Endothelial cell (in vitro differentiated cells): ENCODE measurements around the gene OR4D11. TPM values are rescaled to one million over a fixed set of nuclear protein-coding genes. Genes with fewer than 3 reads are reported as not detected.
"Not testable (repeated sequence)": the region's sequence is repeated elsewhere in the genome, so short reads cannot be mapped to it uniquely, and the experiment has no call there.

Experiments used
- DNase-seq: peaks from one replicate; pipeline ENCODE4 v3.0.0; 2021; ENCODE audit warnings: low spot score
- H3K27ac Mint-ChIP-seq: one replicate; pipeline ENCODE4 v1.8.0; 2021; ENCODE audit warnings: mixed read lengths, inconsistent platforms; ENCODE audit not compliant: unreplicated experiment
- H3K27me3 Mint-ChIP-seq: one replicate; pipeline ENCODE4 v1.8.0; 2021; ENCODE audit warnings: mild to moderate bottlenecking, moderate library complexity, mixed read lengths, inconsistent platforms; ENCODE audit not compliant: unreplicated experiment
- H3K36me3 Mint-ChIP-seq: one replicate; pipeline ENCODE4 v1.8.0; 2021; ENCODE audit warnings: mild to moderate bottlenecking, low read depth, mixed read lengths, inconsistent platforms; ENCODE audit not compliant: unreplicated experiment
- H3K4me1 Mint-ChIP-seq: one replicate; pipeline ENCODE4 v1.8.0; 2021; ENCODE audit warnings: mild to moderate bottlenecking, mixed read lengths, inconsistent platforms; ENCODE audit not compliant: unreplicated experiment
- H3K4me3 Mint-ChIP-seq: one replicate; pipeline ENCODE4 v1.8.0; 2021; ENCODE audit warnings: mild to moderate bottlenecking, mixed read lengths, inconsistent platforms; ENCODE audit not compliant: unreplicated experiment
- H3K9me3 Mint-ChIP-seq: one replicate; pipeline ENCODE4 v1.8.0; 2021; ENCODE audit warnings: mixed read lengths, inconsistent platforms; ENCODE audit not compliant: unreplicated experiment
- total RNA-seq: library from RNA; stranded (reverse); fragmentation: NEBNext Ultra II Directional; extraction: Animal tissue kit (Norgen Biotek cat#: 25700); gene quantifications from one replicate; pipeline ENCODE4 v1.2.1, GENCODE V29; 2021; ENCODE audit not compliant: unreplicated experiment
- TF ChIP-seq, protein P1 (sequence below): fragments of 200-600 bp; sonication (generic); IDR thresholded peaks from one replicate; pipeline ENCODE4 v1.5.0; 2021; ENCODE audit warnings: antibody characterized with exemption; ENCODE audit not compliant: unreplicated experiment

Gene OR4D11
- total RNA-seq, 1 donor from 2014 or later = not detected

DNA sequence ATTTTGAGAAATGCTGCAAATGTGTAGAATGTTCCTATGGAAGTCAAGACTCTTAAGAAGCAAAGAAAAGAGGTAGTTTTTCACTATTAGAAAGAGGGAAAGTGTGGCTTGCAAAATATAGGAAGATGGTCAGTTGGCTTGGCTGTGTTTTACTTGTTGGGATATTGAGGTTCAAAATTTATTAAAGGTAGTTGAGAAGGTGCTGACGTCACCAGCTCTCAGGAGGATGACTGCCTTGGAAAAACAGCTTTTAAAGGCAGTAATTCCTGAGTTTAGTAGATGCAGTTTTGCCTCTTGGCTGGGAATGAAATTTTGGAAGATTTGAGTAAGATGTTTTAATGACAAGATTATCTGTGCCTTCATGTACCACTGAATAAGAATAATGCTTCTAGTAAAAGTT is 8.3 kb downstream of the OR4D11 start:
- Mint-ChIP-seq H3K36me3 (no peaks in the 10 kb centered on the region), H3K9me3 (no peaks in the 10 kb centered on the region), H3K4me3 (no peak overlapping the region), H3K4me1 (peaks cover 30% of the 10 kb centered on the region), H3K27me3 (no peaks in the 10 kb centered on the region), H3K27ac (peak overlapping the region; percentile 72)
- DNase-seq = no peak
- TF ChIP-seq, protein P1, sequence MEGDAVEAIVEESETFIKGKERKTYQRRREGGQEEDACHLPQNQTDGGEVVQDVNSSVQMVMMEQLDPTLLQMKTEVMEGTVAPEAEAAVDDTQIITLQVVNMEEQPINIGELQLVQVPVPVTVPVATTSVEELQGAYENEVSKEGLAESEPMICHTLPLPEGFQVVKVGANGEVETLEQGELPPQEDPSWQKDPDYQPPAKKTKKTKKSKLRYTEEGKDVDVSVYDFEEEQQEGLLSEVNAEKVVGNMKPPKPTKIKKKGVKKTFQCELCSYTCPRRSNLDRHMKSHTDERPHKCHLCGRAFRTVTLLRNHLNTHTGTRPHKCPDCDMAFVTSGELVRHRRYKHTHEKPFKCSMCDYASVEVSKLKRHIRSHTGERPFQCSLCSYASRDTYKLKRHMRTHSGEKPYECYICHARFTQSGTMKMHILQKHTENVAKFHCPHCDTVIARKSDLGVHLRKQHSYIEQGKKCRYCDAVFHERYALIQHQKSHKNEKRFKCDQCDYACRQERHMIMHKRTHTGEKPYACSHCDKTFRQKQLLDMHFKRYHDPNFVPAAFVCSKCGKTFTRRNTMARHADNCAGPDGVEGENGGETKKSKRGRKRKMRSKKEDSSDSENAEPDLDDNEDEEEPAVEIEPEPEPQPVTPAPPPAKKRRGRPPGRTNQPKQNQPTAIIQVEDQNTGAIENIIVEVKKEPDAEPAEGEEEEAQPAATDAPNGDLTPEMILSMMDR = no peak

DNA sequence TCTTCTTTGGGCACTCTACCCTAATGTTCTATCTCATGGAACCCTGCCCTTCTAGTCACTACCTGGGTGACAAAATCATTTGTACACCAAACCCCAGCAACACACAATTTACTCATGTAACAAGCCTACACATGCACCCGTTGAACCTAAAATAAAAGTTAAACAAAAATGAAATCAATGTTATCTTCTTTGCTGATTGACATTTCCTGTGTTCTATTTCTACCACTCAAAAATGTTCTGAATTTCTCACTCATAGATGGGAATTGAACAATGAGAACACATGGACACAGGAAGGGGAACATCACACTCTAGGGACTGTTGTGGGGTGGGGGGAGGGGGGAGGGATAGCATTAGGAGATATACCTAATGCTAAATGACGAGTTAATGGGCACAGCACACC is 16.8 kb downstream of the OR4D11 start:
- not testable (repeated sequence) for H3K27me3 Mint-ChIP-seq, H3K36me3 Mint-ChIP-seq, H3K4me3 Mint-ChIP-seq, DNase-seq, H3K9me3 Mint-ChIP-seq
- peak overlapping the region; percentile 52 for H3K27ac Mint-ChIP-seq
- peaks cover 15% of the 10 kb centered on the region for H3K4me1 Mint-ChIP-seq

DNA sequence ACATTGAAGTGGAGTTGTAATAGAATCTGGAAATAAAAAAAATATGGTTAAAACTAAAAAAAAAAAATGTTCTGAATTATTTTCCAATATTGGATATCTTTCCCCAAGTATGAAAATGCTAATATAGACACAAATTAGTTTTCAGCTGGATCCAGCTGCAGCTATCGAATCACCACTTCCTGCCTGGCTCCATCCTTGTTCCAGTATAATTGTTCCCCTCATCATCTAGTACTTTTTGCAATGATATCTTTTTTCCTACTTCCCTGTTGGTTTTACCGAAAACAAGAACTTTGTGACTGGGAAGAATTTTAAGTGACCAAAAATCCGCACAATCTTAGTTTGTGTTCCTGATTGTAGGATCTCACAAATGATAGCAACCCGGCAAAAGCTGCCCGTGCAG is 17.4 kb downstream of the OR4D11 start:
- H3K9me3 Mint-ChIP-seq = no peaks in the 10 kb centered on the region
- H3K4me3 Mint-ChIP-seq = no peak overlapping the region
- no peak for DNase-seq

DNA sequence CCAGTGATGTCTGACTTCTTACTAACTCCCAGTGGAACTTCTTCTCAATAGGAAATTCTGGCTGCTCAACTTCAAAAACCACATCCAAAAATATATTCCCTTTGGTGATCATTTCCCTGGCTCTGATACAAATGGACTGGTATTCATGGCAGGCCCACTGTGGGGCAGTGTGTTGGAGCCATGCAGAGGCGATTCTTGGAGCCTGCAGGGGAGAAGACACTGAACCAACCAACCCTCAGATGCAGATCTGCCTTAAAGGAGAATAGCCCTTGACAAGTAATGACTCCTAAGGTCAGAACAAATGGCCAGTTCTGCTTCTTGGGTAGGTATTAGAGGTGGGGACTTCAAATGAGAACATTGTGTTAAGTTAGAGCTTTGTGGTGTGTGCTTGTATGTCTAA is 20.2 kb downstream of the OR4D11 start:
- Mint-ChIP-seq H3K4me1 (peaks cover 11% of the 10 kb centered on the region), H3K27ac (no peak overlapping the region), H3K9me3 (no peaks in the 10 kb centered on the region), H3K4me3 (no peak overlapping the region), H3K27me3 (no peaks in the 10 kb centered on the region), H3K36me3 (no peaks in the 10 kb centered on the region)
- TF ChIP-seq, protein P1 = no peak
- DNase-seq = no peak

More for the DNA sequence above, 17.4 kb downstream of the OR4D11 start:
- H3K36me3 Mint-ChIP-seq = no peaks in the 10 kb centered on the region
- H3K27me3 Mint-ChIP-seq = no peaks in the 10 kb centered on the region
- no peak overlapping the region for H3K27ac Mint-ChIP-seq
- TF ChIP-seq, protein P1 = no peak
- H3K4me1 Mint-ChIP-seq = peaks cover 11% of the 10 kb centered on the region

DNA sequence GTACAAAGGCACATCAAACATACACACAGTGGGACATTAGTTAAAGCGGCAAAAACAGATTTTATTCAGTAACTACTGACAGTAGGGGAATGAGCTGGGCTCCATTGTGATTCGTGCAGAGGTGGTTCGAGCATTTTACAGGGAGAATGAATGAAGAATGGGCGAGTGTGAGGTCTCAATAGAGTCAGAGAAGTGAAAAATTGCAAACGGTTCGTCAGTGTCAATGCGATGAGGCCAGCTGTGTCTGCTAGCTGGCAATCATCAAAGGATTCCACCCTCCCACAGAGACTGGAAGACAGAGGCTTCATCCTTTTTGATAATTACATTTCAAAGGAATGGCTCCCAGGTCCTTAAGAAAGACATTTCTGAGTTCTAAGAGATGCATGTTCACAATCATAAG is 25.3 kb downstream of the OR4D11 start:
- Mint-ChIP-seq H3K4me3 (no peak overlapping the region), H3K36me3 (no peaks in the 10 kb centered on the region), H3K27ac (no peak overlapping the region), H3K27me3 (no peaks in the 10 kb centered on the region), H3K9me3 (no peaks in the 10 kb centered on the region), H3K4me1 (no peaks in the 10 kb centered on the region)
- no peak for DNase-seq
- TF ChIP-seq, protein P1 = no peak

DNA sequence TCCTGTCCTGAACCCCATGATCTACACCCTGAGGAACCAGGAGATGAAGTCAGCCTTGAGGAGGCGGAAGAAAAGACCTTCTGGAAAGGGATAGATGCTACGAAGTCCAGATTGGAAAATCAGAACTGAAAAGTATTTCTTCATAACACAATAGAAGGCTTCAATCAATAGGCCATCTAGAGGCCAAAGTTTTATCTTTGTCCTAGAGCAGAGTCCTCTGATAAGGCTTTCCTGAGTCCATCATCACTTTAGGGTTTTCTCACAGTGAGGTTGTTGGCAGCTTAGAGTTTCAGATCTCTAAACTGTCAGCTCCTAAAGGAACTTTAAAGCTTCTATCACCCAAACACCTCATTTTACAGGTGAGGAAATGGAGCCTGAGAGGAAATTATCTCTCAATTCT is 29.2 kb downstream of the OR4D11 start:
- TF ChIP-seq, protein P1 = no peak
- Mint-ChIP-seq H3K4me3 (no peak overlapping the region), H3K4me1 (no peaks in the 10 kb centered on the region)

More for the DNA sequence above, 29.2 kb downstream of the OR4D11 start:
- Mint-ChIP-seq H3K9me3 (no peaks in the 10 kb centered on the region), H3K27me3 (no peaks in the 10 kb centered on the region), H3K36me3 (no peaks in the 10 kb centered on the region), H3K27ac (no peak overlapping the region)
- no peak for DNase-seq
